ENCODE measurements around the gene ATXN2.
A peak's percentile ranks its signal among the peaks of the same experiment; 100 is the strongest.
"Not testable (repeated sequence)": the region's sequence is repeated elsewhere in the genome, so short reads cannot be mapped to it uniquely, and the experiment has no call there.

The ATXN2 gene

GRCh38 chr12:111607239-111607638, 8.1 kb upstream of the ATXN2 start:
- H3K4me3 ChIP-seq (ENCODE audit: low read length) = no peak overlapping the region
- TF ChIP-seq CTCF (IDR thresholded peaks at IDR 0.05; ENCODE audit: insufficient read depth, low read depth, low read length, missing control alignments) = no peak
- no peak for DNase-seq (ENCODE audit: low read depth)

- DNase-seq (ENCODE audit: low read depth) = no peak
- H3K4me3 ChIP-seq (ENCODE audit: low read length) = no peak overlapping the region
- no peak for TF ChIP-seq CTCF (IDR thresholded peaks at IDR 0.05; ENCODE audit: insufficient read depth, low read depth, low read length, missing control alignments)
Observed at GRCh38 chr12:111606767-111607230, 7.7 kb upstream of the ATXN2 start.

- no peak overlapping the region for H3K4me3 ChIP-seq (ENCODE audit: low read length)
- DNase-seq (ENCODE audit: low read depth) = no peak
- TF ChIP-seq CTCF (IDR thresholded peaks at IDR 0.05; ENCODE audit: insufficient read depth, low read depth, low read length, missing control alignments) = no peak
Observed at GRCh38 chr12:111605911-111606766, 7.0 kb upstream of the ATXN2 start.

GRCh38 chr12:111602857-111603256, 3.7 kb upstream of the ATXN2 start:
- H3K4me3 ChIP-seq (ENCODE audit: low read length); DNase-seq (ENCODE audit: low read depth): not testable (repeated sequence)

- H3K4me3 ChIP-seq (ENCODE audit: low read length) = no peak overlapping the region
- DNase-seq (ENCODE audit: low read depth) = no peak
- TF ChIP-seq CTCF (IDR thresholded peaks at IDR 0.05; ENCODE audit: insufficient read depth, low read depth, low read length, missing control alignments) = no peak
Observed at GRCh38 chr12:111602348-111602747, 3.2 kb upstream of the ATXN2 start.

- DNase-seq (ENCODE audit: low read depth); H3K4me3 ChIP-seq (ENCODE audit: low read length): not testable (repeated sequence)
Observed at GRCh38 chr12:111600986-111601385, 1.9 kb upstream of the ATXN2 start.

- DNase-seq (ENCODE audit: low read depth) = no peak
- H3K4me3 ChIP-seq (ENCODE audit: low read length) = peak overlapping the region; percentile 73
- no peak for TF ChIP-seq CTCF (IDR thresholded peaks at IDR 0.05; ENCODE audit: insufficient read depth, low read depth, low read length, missing control alignments)
Observed at GRCh38 chr12:111600205-111600642, 1.1 kb upstream of the ATXN2 start.
